Lower leg skin (tissue), 3 donors: ENCODE data around the gene CCDC92.

Experiments used
- POLR2A ChIP-seq, 2 donors: fragments of 450-650 bp; IDR thresholded peaks; one replicate each; pipeline ENCODE4 v1.6.1; 2016 to 2017; ENCODE audit warnings: antibody characterized with exemption in 2 of 2, mild to moderate bottlenecking in 1 of 2, moderate library complexity in 1 of 2
- TF ChIP-seq, protein P1 (sequence below), 3 donors: fragments of 450-650 bp; IDR thresholded peaks; one replicate each; pipeline ENCODE4 v1.5.1; 2016; ENCODE audit warnings: antibody characterized with exemption in 3 of 3, mild to moderate bottlenecking in 3 of 3, moderate library complexity in 2 of 3

DNA sequence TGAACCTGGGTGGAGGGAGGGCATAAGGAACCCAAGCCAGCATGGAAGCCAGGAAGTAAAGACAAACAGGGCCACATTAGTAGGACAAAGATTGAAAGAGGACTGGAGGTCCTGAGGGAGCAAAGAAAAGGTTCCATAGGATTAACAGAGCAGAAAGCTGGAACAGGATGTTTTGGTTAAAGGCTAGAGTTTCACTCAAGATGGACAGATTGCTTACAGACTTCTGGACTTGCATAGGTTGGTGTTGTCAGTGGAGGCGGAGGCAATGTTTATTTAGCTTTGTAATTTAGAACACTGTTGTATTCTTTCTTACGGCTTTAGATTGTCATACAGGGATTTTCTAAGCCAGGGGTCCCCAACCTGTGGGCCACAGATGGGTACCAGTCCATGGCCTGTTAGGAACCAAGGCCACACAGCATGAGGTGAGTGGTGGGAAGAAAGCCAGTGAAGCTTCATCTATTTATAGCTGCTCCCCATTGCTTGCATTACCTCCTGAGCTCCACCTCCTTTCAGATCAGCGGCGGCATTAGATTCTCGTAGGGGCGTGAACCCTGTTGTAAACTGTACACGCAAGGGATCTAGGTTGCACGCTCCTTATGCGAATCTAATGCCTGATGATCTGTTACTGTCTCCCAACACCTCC is 31.7 kb upstream of the CCDC92 start:
- TF ChIP-seq, protein P1, sequence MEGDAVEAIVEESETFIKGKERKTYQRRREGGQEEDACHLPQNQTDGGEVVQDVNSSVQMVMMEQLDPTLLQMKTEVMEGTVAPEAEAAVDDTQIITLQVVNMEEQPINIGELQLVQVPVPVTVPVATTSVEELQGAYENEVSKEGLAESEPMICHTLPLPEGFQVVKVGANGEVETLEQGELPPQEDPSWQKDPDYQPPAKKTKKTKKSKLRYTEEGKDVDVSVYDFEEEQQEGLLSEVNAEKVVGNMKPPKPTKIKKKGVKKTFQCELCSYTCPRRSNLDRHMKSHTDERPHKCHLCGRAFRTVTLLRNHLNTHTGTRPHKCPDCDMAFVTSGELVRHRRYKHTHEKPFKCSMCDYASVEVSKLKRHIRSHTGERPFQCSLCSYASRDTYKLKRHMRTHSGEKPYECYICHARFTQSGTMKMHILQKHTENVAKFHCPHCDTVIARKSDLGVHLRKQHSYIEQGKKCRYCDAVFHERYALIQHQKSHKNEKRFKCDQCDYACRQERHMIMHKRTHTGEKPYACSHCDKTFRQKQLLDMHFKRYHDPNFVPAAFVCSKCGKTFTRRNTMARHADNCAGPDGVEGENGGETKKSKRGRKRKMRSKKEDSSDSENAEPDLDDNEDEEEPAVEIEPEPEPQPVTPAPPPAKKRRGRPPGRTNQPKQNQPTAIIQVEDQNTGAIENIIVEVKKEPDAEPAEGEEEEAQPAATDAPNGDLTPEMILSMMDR (IDR thresholded peaks at IDR 0.05), result no peak
- TF ChIP-seq POLR2A (IDR thresholded peaks at IDR 0.05), result no peak
